Calu3 (cell line): ENCODE data around the gene SH3RF1. TPM values are rescaled to one million over a fixed set of nuclear protein-coding genes. Genes with fewer than 3 reads are reported as not detected.

Source experiments
- BruUV-seq: library from RNA; stranded (reverse); fragments of 400-500 nt; replicated peaks from 2 replicates; lab custom pipeline; 2021; lab: Mats Ljungman, UMichigan
- CTCF ChIA-PET: fragments of 300-600 bp; sonication (Branson Sonifier 250); formaldehyde crosslinking; loops from one replicate; lab custom pipeline; 2022; ENCODE audit warnings: antibody characterized with exemption; lab: Charles Lee
- DNase-seq: peaks from one replicate; pipeline ENCODE4 v3.0.0; 2022
- H3K27ac Mint-ChIP-seq: one replicate; pipeline ENCODE4 v1.8.0; 2022; ENCODE audit warnings: mixed read lengths; ENCODE audit not compliant: unreplicated experiment
- H3K27me3 Mint-ChIP-seq: one replicate; pipeline ENCODE4 v1.8.0; 2022; ENCODE audit warnings: mixed read lengths; ENCODE audit not compliant: unreplicated experiment
- H3K36me3 Mint-ChIP-seq: one replicate; pipeline ENCODE4 v1.8.0; 2022; ENCODE audit warnings: mild to moderate bottlenecking, moderate library complexity, mixed read lengths; ENCODE audit not compliant: insufficient read depth, unreplicated experiment
- H3K4me1 Mint-ChIP-seq: one replicate; pipeline ENCODE4 v1.8.0; 2022; ENCODE audit warnings: mild to moderate bottlenecking, low read depth, mixed read lengths; ENCODE audit not compliant: unreplicated experiment
- H3K4me3 Mint-ChIP-seq: one replicate; pipeline ENCODE4 v1.8.0; 2022; ENCODE audit warnings: mild to moderate bottlenecking, low read depth, moderate library complexity, mixed read lengths; ENCODE audit not compliant: unreplicated experiment
- H3K9me3 Mint-ChIP-seq: one replicate; pipeline ENCODE4 v1.8.0; 2022; ENCODE audit warnings: low read depth, mixed read lengths; ENCODE audit not compliant: unreplicated experiment
- CTCF ChIP-seq: fragments of 200-600 bp; IDR thresholded peaks from one replicate; pipeline ENCODE4 v1.8.0; 2022; ENCODE audit warnings: antibody characterized with exemption; ENCODE audit not compliant: unreplicated experiment
- intact Hi-C: fragments of 100-400 bp; cut with micrococcal nuclease; formaldehyde crosslinking; loops from one replicate; pipeline ENCODE4 v1.10.0; 2022; ENCODE audit not compliant: unreplicated experiment
- total RNA-seq: library from RNA; stranded (reverse); gene quantifications from 2 replicates; pipeline ENCODE4 v1.2.3, GENCODE V29; 2022

Gene SH3RF1
- total RNA-seq, 1 experiment from 2014 or later, result 70.1 TPM

DNA sequence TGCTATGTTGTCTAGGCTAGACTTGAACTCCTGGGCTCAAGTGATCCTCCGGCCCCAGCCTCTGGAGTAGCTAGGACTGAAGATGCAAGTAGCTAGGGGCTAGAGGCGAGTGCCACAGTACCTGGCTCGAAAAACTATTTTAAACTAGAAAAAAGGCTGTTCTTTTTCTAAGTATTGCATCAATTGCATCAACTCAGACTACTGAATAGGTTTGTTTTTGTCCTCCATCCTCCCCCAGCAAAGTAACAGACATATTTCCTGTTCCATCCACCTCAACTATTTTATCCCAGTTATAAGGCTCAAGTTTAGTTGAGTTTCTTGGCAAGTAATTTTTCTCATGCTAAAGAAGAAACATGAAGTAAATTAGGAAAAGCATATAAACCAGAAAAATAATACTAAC is 4.1 kb downstream of the SH3RF1 start:
- intact Hi-C loops, result loop anchor here (2.0 to 5.0 kb wide), 5 partner anchors 14 to 259 kb away; no protein-coding TSS in a partner anchor
- TF ChIP-seq CTCF, result no peak
- Mint-ChIP-seq H3K27me3 (no peaks in the 10 kb centered on the region), H3K4me1 (peaks cover 34% of the 10 kb centered on the region), H3K4me3 (peak overlapping the region; percentile 66), H3K9me3 (no peaks in the 10 kb centered on the region), H3K36me3 (peaks cover 87% of the 10 kb centered on the region), H3K27ac (peak overlapping the region; percentile 85)
- CTCF ChIA-PET, result interaction anchor here (0.7 to 0.9 kb wide), 3 partner anchors 11 to 267 kb away, joined by 4 to 6 read pairs (median 4); no protein-coding TSS in a partner anchor
- BruUV-seq, result no TSS peak
- no peak for DNase-seq

- no peaks in the 10 kb centered on the region for H3K9me3 Mint-ChIP-seq
- CTCF ChIA-PET, result interaction anchor here (0.9 kb wide), 2 partner anchors 10 to 50 kb away, joined by 4 to 6 read pairs; no protein-coding TSS in a partner anchor
- peak overlapping the region; percentile 85 for H3K27ac Mint-ChIP-seq
- peaks cover 86% of the 10 kb centered on the region for H3K36me3 Mint-ChIP-seq
- intact Hi-C loops, result loop anchor here (2.0 to 5.0 kb wide), 5 partner anchors 13 to 259 kb away; no protein-coding TSS in a partner anchor
- no peak for TF ChIP-seq CTCF
- peaks cover 40% of the 10 kb centered on the region for H3K4me1 Mint-ChIP-seq
- no peaks in the 10 kb centered on the region for H3K27me3 Mint-ChIP-seq
- H3K4me3 Mint-ChIP-seq, result peak overlapping the region; percentile 66
- BruUV-seq, result no TSS peak
- DNase-seq, result no peak
Observed at GRCh38 chr4:169266081-169266480, 4.7 kb downstream of the SH3RF1 start.

DNA sequence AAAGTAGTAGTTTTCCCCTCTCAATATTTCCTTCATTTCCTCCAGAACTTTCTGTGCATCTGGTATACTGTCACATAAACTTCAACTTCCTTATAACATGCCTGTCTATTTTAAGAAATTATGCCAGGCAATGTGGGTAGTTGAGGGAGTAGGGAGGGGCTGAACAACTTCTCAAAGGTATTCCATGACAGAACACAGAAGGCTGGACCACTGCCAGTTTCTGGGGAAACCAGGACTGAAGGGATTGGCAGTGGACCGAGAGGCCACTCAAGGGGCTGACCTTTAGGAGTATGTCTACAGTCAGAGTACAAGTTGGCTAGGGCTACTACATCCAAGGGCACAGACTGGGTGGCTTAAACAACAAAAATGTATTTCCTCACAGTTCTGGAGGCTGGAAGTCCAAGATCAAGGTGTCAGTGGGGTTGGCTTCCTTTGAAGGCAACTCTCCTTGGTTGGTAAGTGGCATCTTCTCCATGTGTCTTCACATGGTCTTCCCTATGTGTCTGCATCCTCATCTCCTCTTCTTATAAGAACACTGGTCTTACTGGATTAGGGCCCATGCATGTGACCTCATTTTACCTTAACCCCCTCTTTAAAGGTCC is 6.9 kb downstream of the SH3RF1 start:
- Mint-ChIP-seq H3K9me3 (no peaks in the 10 kb centered on the region), H3K36me3 (peaks cover 84% of the 10 kb centered on the region), H3K27ac (peak overlapping the region; percentile 89), H3K4me3 (peak overlapping the region; percentile 66), H3K27me3 (no peaks in the 10 kb centered on the region), H3K4me1 (peaks cover 59% of the 10 kb centered on the region)
- BruUV-seq, result no TSS peak
- no peak for TF ChIP-seq CTCF
- intact Hi-C loops, result no loop called here
- CTCF ChIA-PET, result no interaction called here
- DNase-seq, result no peak

DNA sequence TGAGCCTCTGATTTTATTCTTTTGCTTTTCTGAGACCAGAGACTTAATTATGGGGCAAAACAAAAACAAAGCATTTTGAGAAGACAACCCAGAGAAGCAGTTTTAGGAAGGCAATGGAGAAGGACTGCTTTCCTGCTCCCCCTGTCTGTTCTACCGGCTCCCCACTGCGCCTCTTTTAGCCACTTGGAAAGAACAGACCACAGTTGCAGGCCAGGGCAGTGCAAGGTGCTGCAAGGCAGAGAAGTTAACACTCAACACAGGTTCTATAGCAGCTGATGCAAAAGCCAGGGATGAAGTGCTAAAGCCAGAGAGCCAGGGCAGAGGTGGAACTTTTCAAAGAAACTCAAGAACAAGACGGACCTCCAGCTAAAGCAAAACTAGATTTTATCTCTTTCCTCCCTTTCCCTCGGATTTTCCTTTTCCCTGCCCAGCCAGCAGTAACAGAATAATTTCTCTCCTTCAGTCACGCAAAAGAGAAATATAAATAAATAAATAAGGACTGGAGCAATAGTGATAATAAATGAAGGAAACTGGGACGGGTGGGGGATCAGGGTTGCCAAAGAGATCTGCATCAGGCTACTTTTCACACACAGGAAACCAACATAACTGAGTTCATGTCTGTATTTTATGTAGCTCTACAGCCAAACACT is 10.4 kb downstream of the SH3RF1 start:
- peaks cover 80% of the 10 kb centered on the region for H3K4me1 Mint-ChIP-seq
- H3K4me3 Mint-ChIP-seq, result peak overlapping the region; percentile 66
- no peak for TF ChIP-seq CTCF
- CTCF ChIA-PET, result no interaction called here
- no peak for DNase-seq
- H3K9me3 Mint-ChIP-seq, result no peaks in the 10 kb centered on the region
- intact Hi-C loops, result no loop called here
- no peaks in the 10 kb centered on the region for H3K27me3 Mint-ChIP-seq
- H3K36me3 Mint-ChIP-seq, result peaks cover 77% of the 10 kb centered on the region
- BruUV-seq, result no TSS peak
- peak overlapping the region; percentile 85 for H3K27ac Mint-ChIP-seq
